Stimulated activated CD4-positive, alpha-beta T cell treated with anti-CD3 and anti-CD28 coated beads, TNF-alpha, amount 100 ng/mL, for 24 hours (primary cell): ENCODE results near the gene PCSK5.
"Not testable (repeated sequence)": the region's sequence is repeated elsewhere in the genome, so short reads cannot be mapped to it uniquely, and the experiment has no call there.

Experiments
- DNase-seq, 3 experiments: peaks; one replicate each; pipeline ENCODE4 v3.0.0-alpha.2; 2020; ENCODE audit warnings: low read depth in 3 of 3

The PCSK5 gene

GRCh38 chr9:76247426-76247825, 357.0 kb downstream of the PCSK5 start:
- DNase-seq: no peak

DNA sequence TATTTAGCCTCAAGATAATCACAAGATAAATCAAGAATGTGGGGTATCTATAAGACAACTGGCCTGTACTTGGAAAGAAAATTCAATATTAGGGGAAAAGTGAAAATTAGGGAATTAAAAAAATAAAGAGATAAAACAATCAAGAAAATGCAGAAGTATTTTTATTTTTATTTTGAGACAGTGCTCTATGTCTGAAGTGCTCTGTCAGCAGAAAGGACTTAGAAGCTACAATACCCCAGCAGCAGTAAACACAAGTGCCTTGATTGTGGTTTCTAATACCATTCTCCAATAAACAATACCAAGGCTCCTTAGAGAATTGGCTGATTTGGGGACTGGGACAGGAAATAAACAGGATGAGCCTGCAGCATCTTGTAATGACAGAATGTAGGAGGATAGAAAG, 358.8 kb downstream of the PCSK5 start:
- DNase-seq: no peak

DNA sequence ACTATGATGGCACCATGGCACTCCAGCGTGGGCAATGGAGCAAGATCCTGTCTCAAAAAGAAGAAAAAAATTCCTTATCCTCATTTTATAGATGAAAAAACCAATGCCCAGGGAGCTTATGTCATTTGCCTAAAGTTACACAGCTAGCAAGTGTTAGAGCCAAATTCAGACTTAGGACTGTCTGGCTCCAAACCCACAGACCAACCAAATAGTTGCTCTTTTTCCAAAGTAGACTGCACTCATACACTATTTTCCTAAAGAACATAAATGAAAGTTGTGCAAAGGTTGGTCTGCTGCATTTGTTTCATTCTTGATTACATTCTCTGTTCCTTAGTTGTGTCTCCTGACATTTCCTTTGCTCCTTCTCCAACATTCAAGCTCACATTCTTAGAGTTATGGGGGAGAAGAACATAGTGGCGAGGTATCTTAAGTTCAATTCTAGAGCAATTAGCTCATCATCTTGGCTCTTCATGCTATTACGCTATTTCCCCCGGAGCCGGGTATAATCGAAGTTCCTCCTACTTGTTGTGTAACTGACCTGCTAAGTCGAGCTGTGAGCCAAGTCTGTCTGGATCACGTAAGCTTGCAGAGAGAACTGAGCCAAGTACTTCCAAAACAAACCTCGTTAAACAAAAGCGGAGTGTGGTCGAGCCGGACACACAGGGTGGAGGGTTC, 365.4 kb downstream of the PCSK5 start:
- DNase-seq: no peak

DNA sequence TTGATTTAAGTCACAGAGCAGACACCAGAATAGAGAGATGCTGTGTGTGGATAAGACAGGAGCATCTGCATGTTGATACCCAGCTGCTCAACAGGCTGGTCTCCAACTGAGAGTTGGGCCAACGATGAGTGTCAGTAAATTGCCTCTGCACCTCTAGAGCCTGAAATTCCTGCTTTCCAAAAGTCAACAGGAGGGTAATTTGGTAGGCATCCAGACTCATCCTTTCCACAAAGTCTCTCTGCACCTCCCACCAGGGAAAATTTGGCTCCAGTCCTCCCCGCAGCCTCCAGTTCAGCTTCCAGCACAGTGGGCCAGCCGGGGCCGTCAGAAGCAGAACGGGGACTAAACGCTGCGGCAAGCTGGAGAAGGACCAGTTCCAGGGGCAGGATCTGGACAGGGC, 366.8 kb downstream of the PCSK5 start:
- no peak for DNase-seq

DNA sequence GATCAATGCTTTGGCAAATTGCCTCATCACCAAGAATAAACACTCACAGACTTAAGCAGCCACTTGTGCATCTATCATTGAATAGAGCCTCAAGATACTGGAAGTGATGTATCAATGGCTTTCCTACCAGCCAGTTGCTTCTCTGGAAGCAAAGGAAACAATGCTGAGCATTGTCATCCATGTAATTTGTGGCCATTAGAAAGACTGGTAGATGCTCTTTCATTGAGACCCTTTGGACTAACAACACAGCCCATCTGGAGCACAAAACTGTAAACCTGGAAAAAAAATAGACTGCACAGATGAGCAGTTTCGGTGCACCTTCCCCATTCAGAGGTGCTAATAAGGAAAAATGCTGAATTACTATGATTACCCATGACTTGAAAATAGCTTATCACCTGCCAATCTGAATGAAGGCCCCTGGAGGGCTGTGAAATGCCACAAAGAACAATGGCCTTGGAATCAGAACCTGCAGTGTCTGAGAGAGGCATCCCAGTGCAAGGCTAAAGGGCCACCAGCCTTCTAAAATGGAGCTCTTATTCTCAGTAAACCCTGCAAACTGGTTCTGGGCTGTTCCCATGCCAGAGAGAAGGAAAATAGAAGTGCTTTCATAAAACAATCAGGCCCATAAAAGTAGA, 376.3 kb downstream of the PCSK5 start:
- DNase-seq: no peak

GRCh38 chr9:76267284-76267652, 376.8 kb downstream of the PCSK5 start:
- no peak for DNase-seq

DNA sequence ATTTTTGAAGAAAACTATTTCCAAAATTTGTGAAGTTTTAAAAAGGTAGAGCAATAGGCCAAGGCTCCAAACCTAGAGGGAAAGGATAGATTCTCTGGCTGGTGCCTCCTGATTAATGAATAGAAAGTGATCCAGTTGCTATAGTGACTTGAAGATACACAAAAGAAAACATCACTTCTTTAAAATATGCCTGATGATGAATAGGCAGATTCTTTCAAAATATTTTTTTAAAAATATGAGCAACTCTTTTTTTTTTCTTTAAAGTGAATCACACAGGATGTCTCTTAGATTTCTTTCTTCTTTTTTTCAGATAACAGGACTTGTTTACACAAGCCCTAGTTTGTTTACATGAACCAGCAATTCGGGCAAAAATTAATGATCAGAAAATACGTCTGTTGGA, 379.3 kb downstream of the PCSK5 start:
- DNase-seq: no peak

GRCh38 chr9:76271755-76272154, 381.3 kb downstream of the PCSK5 start:
- DNase-seq: no peak

GRCh38 chr9:76289042-76289441, 398.6 kb downstream of the PCSK5 start:
- no peak for DNase-seq

GRCh38 chr9:76289703-76290102, 399.2 kb downstream of the PCSK5 start:
- DNase-seq: no peak

- no peak for DNase-seq
Observed at GRCh38 chr9:76290555-76290954, 400.1 kb downstream of the PCSK5 start.

DNA sequence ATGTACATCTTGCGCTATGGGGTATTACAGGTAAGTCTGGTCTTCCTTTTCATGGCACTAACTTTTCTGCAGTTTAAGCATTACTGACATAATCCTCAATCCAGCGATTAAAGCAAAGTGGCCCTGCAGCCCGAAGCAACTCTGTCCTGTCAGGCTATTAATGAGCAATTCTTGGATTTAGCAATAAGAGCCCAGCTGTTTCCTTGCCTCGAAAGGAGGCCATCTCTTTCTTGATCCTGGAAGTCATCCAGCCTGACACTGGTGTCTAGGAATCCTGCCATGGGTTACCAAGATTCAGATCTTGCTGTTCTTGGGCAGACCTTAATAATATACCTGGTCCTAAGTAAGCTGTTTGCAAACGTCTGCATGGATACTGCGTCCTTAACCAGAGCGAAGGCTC, 401.8 kb downstream of the PCSK5 start:
- DNase-seq: no peak

DNA sequence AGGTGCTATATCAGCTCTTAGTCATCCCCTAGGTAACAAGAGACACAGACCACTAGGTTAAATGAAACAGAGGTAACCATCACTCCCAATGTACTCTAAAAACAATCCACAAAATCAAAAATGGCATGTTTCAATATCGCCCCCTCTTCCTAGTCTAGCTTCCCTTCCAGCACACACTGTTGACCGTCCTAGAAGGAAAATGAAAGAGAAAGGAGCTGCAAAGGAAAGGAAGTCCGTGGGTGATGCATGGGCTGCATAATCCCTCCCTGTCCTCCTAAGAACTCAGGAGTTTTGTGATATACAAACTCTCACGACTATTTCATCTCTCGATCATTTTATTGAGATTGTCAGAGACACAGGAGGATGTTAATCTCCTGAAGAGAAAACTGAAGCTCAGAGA, 402.2 kb downstream of the PCSK5 start:
- DNase-seq: no peak

- no peak for DNase-seq
Observed at GRCh38 chr9:76294301-76294700, 403.8 kb downstream of the PCSK5 start.

DNA sequence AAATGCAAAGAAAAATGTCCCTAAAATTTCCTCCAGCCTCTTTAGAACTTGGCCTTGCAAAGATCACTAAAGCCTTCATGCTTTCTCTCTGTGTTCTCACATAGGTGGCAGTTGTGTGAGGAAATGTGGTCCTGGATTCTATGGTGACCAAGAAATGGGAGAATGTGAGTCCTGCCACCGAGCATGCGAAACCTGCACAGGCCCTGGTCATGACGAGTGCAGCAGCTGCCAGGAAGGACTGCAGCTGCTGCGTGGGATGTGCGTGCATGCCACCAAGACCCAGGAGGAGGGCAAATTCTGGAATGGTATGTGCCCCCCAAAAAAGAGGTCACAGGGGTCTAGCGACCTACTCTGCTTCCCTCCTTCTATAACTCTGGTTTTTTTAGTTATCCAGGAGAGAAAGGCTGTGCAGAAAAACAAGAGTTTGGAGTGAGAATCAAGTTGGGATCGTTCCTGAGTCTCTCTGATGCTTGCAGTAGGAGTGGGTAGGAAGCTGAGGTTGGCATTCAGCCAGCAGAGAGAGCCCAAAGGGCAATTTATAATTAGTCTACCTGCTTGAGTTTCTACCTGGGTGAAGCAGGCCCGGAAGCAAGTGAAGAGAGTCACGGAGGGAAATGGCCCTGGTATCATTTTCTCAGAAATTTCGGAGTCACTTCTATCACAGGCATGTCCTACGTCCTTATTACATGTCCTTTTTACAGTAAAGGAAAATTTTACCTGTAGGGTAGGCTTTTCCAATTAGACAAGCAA, 406.3 kb downstream of the PCSK5 start:
- no peak for DNase-seq

GRCh38 chr9:76297721-76298239, 407.3 kb downstream of the PCSK5 start:
- no peak for DNase-seq

DNA sequence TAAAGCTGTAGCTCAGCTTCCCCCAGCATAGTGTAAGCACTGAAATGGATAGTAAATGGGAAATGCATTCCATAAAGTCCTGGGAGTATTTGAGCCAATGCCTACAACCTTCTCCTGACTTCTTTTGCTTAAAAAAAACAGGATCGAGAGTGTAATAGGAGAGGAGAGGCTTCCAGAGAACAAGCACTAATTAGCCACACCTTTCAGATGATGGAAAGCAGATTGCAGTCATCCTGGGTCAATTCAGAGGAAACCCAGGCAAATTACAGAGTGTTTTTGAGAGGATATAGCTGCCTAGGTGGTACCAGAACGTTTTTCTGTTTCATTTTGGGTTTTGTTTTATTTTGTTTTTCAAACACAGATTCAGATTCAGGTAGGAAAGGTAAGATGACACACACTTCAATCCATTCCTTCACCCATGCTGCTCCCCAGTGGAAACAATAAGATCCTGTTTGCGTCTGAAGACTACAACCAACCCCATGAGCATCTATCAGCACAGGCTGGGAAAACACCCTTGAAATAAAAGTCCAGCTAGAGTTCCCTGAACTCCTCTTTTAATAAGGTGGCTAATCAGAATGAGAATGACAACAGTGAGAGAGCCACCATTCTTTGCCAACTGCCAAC, 408.2 kb downstream of the PCSK5 start:
- no peak for DNase-seq

DNA sequence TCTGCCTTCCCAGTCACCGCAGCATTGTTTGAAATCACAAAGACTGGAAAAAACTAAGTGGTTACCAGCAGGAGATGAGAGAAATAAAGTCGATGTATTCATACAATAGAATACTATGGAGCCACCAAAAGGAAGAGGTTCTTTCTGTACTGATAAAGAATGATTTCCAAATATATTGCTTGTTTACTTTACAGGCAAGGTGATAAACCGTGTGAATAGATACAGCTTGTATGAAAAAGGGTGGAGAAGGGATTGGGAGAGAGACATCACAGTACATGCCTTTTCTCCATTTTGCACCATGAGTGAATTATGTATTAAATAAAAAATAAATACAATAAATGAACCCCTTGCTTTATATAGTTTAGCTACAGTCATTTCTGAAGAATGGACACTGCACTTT, 412.1 kb downstream of the PCSK5 start:
- DNase-seq: no peak

DNA sequence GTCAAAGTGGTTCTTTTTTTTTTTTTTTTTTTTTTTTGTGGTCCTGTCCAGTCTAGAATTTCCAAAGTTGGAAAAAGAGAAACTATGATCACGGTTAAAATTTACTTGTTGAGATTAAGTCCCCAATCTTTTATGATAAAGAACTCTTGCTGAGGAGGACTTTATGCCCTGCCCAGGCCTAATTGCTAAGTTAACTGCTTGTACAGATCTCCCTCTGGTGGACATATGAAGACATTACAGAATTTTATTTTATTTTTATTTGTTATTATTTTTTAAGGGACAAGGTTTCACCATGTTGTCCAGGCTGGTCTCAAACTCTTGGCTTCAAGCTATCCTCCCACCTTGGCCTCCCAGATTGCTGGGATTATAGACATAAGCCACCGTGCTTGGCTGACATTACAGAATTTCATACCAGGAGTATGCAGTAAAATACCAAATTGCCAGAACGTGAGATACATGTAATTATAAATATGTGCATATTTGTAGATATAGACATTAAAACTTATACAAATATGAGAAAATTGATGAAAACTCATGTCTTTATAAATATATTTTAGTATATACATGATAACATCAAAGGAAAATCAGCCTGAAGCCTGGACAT, 412.6 kb downstream of the PCSK5 start:
- DNase-seq: no peak

DNA sequence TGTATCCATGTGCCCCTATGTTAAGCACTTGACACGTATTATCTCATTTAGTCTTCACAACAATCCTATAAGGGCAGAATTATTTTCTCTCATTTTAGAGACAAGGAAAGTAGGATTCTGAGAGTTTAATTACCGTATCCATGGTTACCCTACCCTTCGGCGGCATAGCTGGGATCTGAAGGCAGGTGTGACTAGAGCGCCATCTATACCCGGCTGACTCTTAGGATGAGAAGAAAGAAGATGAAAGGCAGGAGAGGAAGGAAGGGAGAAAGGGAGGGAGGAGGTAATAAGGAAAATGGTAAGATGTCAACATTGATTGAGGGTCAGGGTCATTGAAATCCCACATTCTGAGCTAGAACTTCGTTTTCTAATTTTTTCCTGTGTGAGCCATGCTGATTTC, 416.6 kb downstream of the PCSK5 start:
- not testable (repeated sequence) for DNase-seq

- no peak for DNase-seq
Observed at GRCh38 chr9:76310577-76310976, 420.1 kb downstream of the PCSK5 start.

GRCh38 chr9:76310991-76311390, 420.5 kb downstream of the PCSK5 start:
- DNase-seq: no peak
